ENCODE data around the gene SORCS2. TPM values are rescaled to one million over a fixed set of nuclear protein-coding genes. Genes with fewer than 3 reads are reported as not detected.

SORCS2 gene
- total RNA-seq, 2 experiments from 2014 or later = 0.07 TPM

- DNase-seq = no peak
- Mint-ChIP-seq H3K9me3 (no peaks in the 10 kb centered on the region), H3K27me3 (peaks cover 3% of the 10 kb centered on the region), H3K4me3 (no peak overlapping the region), H3K4me1 (ENCODE audit: low read depth) (no peaks in the 10 kb centered on the region), H3K27ac (no peak overlapping the region), H3K36me3 (no peaks in the 10 kb centered on the region)
- POLR2A ChIA-PET = no interaction called here
- intact Hi-C loops (cut with micrococcal nuclease) = no loop called here
- CTCF ChIA-PET = no interaction called here
Observed at GRCh38 chr4:7477695-7478094, 285.4 kb downstream of the SORCS2 start.

- Mint-ChIP-seq H3K9me3 (no peaks in the 10 kb centered on the region), H3K4me3 (no peak overlapping the region), H3K27ac (no peak overlapping the region), H3K4me1 (ENCODE audit: low read depth) (no peaks in the 10 kb centered on the region), H3K27me3 (no peaks in the 10 kb centered on the region), H3K36me3 (no peaks in the 10 kb centered on the region)
- ChIA-PET POLR2A (no interaction called here), CTCF (no interaction called here)
- intact Hi-C loops (cut with micrococcal nuclease) = no loop called here
- no peak for DNase-seq
Observed at GRCh38 chr4:7478665-7479064, 286.3 kb downstream of the SORCS2 start.

- Mint-ChIP-seq H3K4me1 (ENCODE audit: low read depth) (no peaks in the 10 kb centered on the region), H3K4me3 (no peak overlapping the region), H3K27ac (no peak overlapping the region), H3K27me3 (peaks cover 3% of the 10 kb centered on the region), H3K9me3 (no peaks in the 10 kb centered on the region), H3K36me3 (no peaks in the 10 kb centered on the region)
- POLR2A ChIA-PET = no interaction called here
- no peak for DNase-seq
- intact Hi-C loops (cut with micrococcal nuclease) = no loop called here
- CTCF ChIA-PET = no interaction called here
Observed at GRCh38 chr4:7480423-7480822, 288.1 kb downstream of the SORCS2 start.

- intact Hi-C loops (cut with micrococcal nuclease) = no loop called here
- ChIA-PET CTCF (no interaction called here), POLR2A (no interaction called here)
- peaks cover 3% of the 10 kb centered on the region for H3K27me3 Mint-ChIP-seq
- no peaks in the 10 kb centered on the region for H3K9me3 Mint-ChIP-seq
- H3K27ac Mint-ChIP-seq = no peak overlapping the region
- H3K36me3 Mint-ChIP-seq = no peaks in the 10 kb centered on the region
- H3K4me1 Mint-ChIP-seq (ENCODE audit: low read depth) = no peaks in the 10 kb centered on the region
- DNase-seq = no peak
- H3K4me3 Mint-ChIP-seq = no peak overlapping the region
Observed at GRCh38 chr4:7481227-7481626, 288.9 kb downstream of the SORCS2 start.

GRCh38 chr4:7485096-7485495 lies 292.8 kb downstream of the SORCS2 start:
- no peaks in the 10 kb centered on the region for H3K9me3 Mint-ChIP-seq
- H3K27me3 Mint-ChIP-seq = peaks cover 13% of the 10 kb centered on the region
- H3K4me1 Mint-ChIP-seq (ENCODE audit: low read depth) = no peaks in the 10 kb centered on the region
- no peak overlapping the region for H3K27ac Mint-ChIP-seq
- H3K4me3 Mint-ChIP-seq = no peak overlapping the region
- ChIA-PET CTCF (interaction anchor here (0.8 kb wide), 1 partner anchor 293 kb away, joined by 3 read pairs; no protein-coding TSS in a partner anchor), POLR2A (no interaction called here)
- no peaks in the 10 kb centered on the region for H3K36me3 Mint-ChIP-seq
- intact Hi-C loops (cut with micrococcal nuclease) = no loop called here
- DNase-seq = no peak

GRCh38 chr4:7486101-7486500 lies 293.8 kb downstream of the SORCS2 start:
- no peak for DNase-seq
- Mint-ChIP-seq H3K27ac (no peak overlapping the region), H3K27me3 (peaks cover 13% of the 10 kb centered on the region), H3K36me3 (no peaks in the 10 kb centered on the region), H3K4me3 (no peak overlapping the region), H3K4me1 (ENCODE audit: low read depth) (no peaks in the 10 kb centered on the region), H3K9me3 (no peaks in the 10 kb centered on the region)
- ChIA-PET POLR2A (no interaction called here), CTCF (no interaction called here)
- intact Hi-C loops (cut with micrococcal nuclease) = no loop called here

GRCh38 chr4:7487502-7487901 lies 295.2 kb downstream of the SORCS2 start:
- CTCF ChIA-PET = no interaction called here
- no peaks in the 10 kb centered on the region for H3K9me3 Mint-ChIP-seq
- no peaks in the 10 kb centered on the region for H3K36me3 Mint-ChIP-seq
- POLR2A ChIA-PET = no interaction called here
- DNase-seq = no peak
- H3K4me1 Mint-ChIP-seq (ENCODE audit: low read depth) = no peaks in the 10 kb centered on the region
- no peak overlapping the region for H3K27ac Mint-ChIP-seq
- H3K4me3 Mint-ChIP-seq = no peak overlapping the region
- intact Hi-C loops (cut with micrococcal nuclease) = no loop called here
- H3K27me3 Mint-ChIP-seq = peaks cover 13% of the 10 kb centered on the region

- DNase-seq = no peak
- no peaks in the 10 kb centered on the region for H3K4me1 Mint-ChIP-seq (ENCODE audit: low read depth)
- H3K9me3 Mint-ChIP-seq = peaks cover 4% of the 10 kb centered on the region
- ChIA-PET CTCF (no interaction called here), POLR2A (no interaction called here)
- no peak overlapping the region for H3K4me3 Mint-ChIP-seq
- no peaks in the 10 kb centered on the region for H3K36me3 Mint-ChIP-seq
- intact Hi-C loops (cut with micrococcal nuclease) = no loop called here
- H3K27me3 Mint-ChIP-seq = peaks cover 13% of the 10 kb centered on the region
- no peak overlapping the region for H3K27ac Mint-ChIP-seq
Observed at GRCh38 chr4:7487998-7488671, 295.8 kb downstream of the SORCS2 start.

GRCh38 chr4:7491915-7492314 lies 299.6 kb downstream of the SORCS2 start:
- Mint-ChIP-seq H3K27me3 (peaks cover 8% of the 10 kb centered on the region), H3K4me3 (no peak overlapping the region), H3K27ac (no peak overlapping the region), H3K36me3 (no peaks in the 10 kb centered on the region), H3K4me1 (ENCODE audit: low read depth) (no peaks in the 10 kb centered on the region), H3K9me3 (peaks cover 4% of the 10 kb centered on the region)
- DNase-seq = no peak
- intact Hi-C loops (cut with micrococcal nuclease) = no loop called here
- POLR2A ChIA-PET = no interaction called here
- CTCF ChIA-PET = no interaction called here

- Mint-ChIP-seq H3K4me3 (no peak overlapping the region), H3K36me3 (no peaks in the 10 kb centered on the region), H3K4me1 (ENCODE audit: low read depth) (no peaks in the 10 kb centered on the region), H3K27ac (no peak overlapping the region), H3K27me3 (peaks cover 5% of the 10 kb centered on the region), H3K9me3 (no peaks in the 10 kb centered on the region)
- DNase-seq = no peak
- ChIA-PET CTCF (no interaction called here), POLR2A (no interaction called here)
- intact Hi-C loops (cut with micrococcal nuclease) = no loop called here
Observed at GRCh38 chr4:7498446-7499200, 306.3 kb downstream of the SORCS2 start.

- POLR2A ChIA-PET = no interaction called here
- Mint-ChIP-seq H3K36me3 (no peaks in the 10 kb centered on the region), H3K27ac (no peak overlapping the region), H3K4me1 (ENCODE audit: low read depth) (no peaks in the 10 kb centered on the region), H3K9me3 (no peaks in the 10 kb centered on the region), H3K27me3 (peaks cover 7% of the 10 kb centered on the region), H3K4me3 (no peak overlapping the region)
- no peak for DNase-seq
- intact Hi-C loops (cut with micrococcal nuclease) = no loop called here
- CTCF ChIA-PET = no interaction called here
Observed at GRCh38 chr4:7499661-7500060, 307.3 kb downstream of the SORCS2 start.

- no peak overlapping the region for H3K4me3 Mint-ChIP-seq
- no peak for DNase-seq
- POLR2A ChIA-PET = no interaction called here
- H3K9me3 Mint-ChIP-seq = no peaks in the 10 kb centered on the region
- intact Hi-C loops (cut with micrococcal nuclease) = no loop called here
- CTCF ChIA-PET = no interaction called here
- no peaks in the 10 kb centered on the region for H3K36me3 Mint-ChIP-seq
- no peak overlapping the region for H3K27ac Mint-ChIP-seq
- peaks cover 8% of the 10 kb centered on the region for H3K27me3 Mint-ChIP-seq
- no peaks in the 10 kb centered on the region for H3K4me1 Mint-ChIP-seq (ENCODE audit: low read depth)
Observed at GRCh38 chr4:7500404-7500803, 308.1 kb downstream of the SORCS2 start.

- H3K4me3 Mint-ChIP-seq = no peak overlapping the region
- H3K27ac Mint-ChIP-seq = no peak overlapping the region
- H3K36me3 Mint-ChIP-seq = no peaks in the 10 kb centered on the region
- no peak for DNase-seq
- CTCF ChIA-PET = no interaction called here
- H3K9me3 Mint-ChIP-seq = no peaks in the 10 kb centered on the region
- intact Hi-C loops (cut with micrococcal nuclease) = no loop called here
- POLR2A ChIA-PET = no interaction called here
- H3K27me3 Mint-ChIP-seq = peaks cover 8% of the 10 kb centered on the region
- no peaks in the 10 kb centered on the region for H3K4me1 Mint-ChIP-seq (ENCODE audit: low read depth)
Observed at GRCh38 chr4:7501314-7501713, 309.0 kb downstream of the SORCS2 start.

Measured in activated CD4-positive, alpha-beta memory T cell treated with anti-CD3 and anti-CD28 coated beads for 36 hours (primary cell).